H9 (cell line): ENCODE measurements around the gene SRBD1. TPM values are rescaled to one million over a fixed set of nuclear protein-coding genes. Genes with fewer than 3 reads are reported as not detected.

Source experiments
- DNase-seq: peaks from one replicate; pipeline ENCODE4 v3.0.0-alpha.2; 2017
- H2AFZ ChIP-seq: one replicate; pipeline ENCODE4 v1.6.1; 2013; ENCODE audit warnings: mild to moderate bottlenecking, low read length, control low read depth, moderate library complexity
- H2AK5ac ChIP-seq: 2 replicates; pipeline ENCODE4 v1.6.1; 2013; ENCODE audit warnings: low read length, control low read depth, mixed read lengths; ENCODE audit not compliant: insufficient read length
- H2BK120ac ChIP-seq: one replicate; pipeline ENCODE4 v1.6.1; 2013; ENCODE audit warnings: low read depth, mild to moderate bottlenecking, low read length, control low read depth, inconsistent platforms; ENCODE audit not compliant: poor library complexity, severe bottlenecking
- H2BK12ac ChIP-seq: 2 replicates; pipeline ENCODE4 v1.6.1; 2013; ENCODE audit warnings: low read length, control low read depth, mixed read lengths, low read depth; ENCODE audit not compliant: insufficient read length
- H2BK15ac ChIP-seq: 2 replicates; pipeline ENCODE4 v1.6.1; 2013; ENCODE audit warnings: low read depth, low read length, control low read depth
- H2BK20ac ChIP-seq: one replicate; pipeline ENCODE4 v1.6.1; 2013; ENCODE audit warnings: low read depth, mild to moderate bottlenecking, low read length, control low read depth, inconsistent platforms; ENCODE audit not compliant: poor library complexity, severe bottlenecking
- H2BK5ac ChIP-seq: 2 replicates; pipeline ENCODE4 v1.6.1; 2013; ENCODE audit warnings: low read length, control low read depth, mixed read lengths; ENCODE audit not compliant: insufficient read length
- H3K14ac ChIP-seq: 2 replicates; pipeline ENCODE4 v1.6.1; 2013; ENCODE audit warnings: low read length, control low read depth; ENCODE audit not compliant: insufficient read depth
- H3K18ac ChIP-seq: 2 replicates; pipeline ENCODE4 v1.6.1; 2013; ENCODE audit warnings: low read depth, mild to moderate bottlenecking, mixed read lengths, low read length, control low read depth; ENCODE audit not compliant: insufficient read length
- H3K23ac ChIP-seq: 2 replicates; pipeline ENCODE4 v1.6.1; 2013; ENCODE audit warnings: low read length, control low read depth, mixed read lengths, low read depth; ENCODE audit not compliant: insufficient read length
- H3K23me2 ChIP-seq: 2 replicates; pipeline ENCODE4 v1.6.1; 2013; ENCODE audit warnings: low read depth, mild to moderate bottlenecking, mixed read lengths, low read length, control low read depth; ENCODE audit not compliant: insufficient read length, poor library complexity, severe bottlenecking
- H3K27ac ChIP-seq: 2 replicates; pipeline ENCODE4 v1.5.1; 2013; ENCODE audit warnings: low read length, control low read depth, mixed read lengths, low read depth; ENCODE audit not compliant: insufficient read length
- H3K27me3 ChIP-seq: 2 replicates; pipeline ENCODE4 v1.6.1; 2013; ENCODE audit warnings: low read length, control low read depth, inconsistent platforms; ENCODE audit not compliant: insufficient read depth
- H3K4ac ChIP-seq: 2 replicates; pipeline ENCODE4 v1.6.1; 2013; ENCODE audit warnings: low read depth, mild to moderate bottlenecking, control low read depth, inconsistent platforms, low read length, moderate library complexity
- H3K4me1 ChIP-seq: 2 replicates; pipeline ENCODE4 v1.6.1; 2013; ENCODE audit warnings: low read length, control low read depth, inconsistent platforms; ENCODE audit not compliant: insufficient read depth
- H3K4me2 ChIP-seq: 2 replicates; pipeline ENCODE4 v1.6.1; 2013; ENCODE audit warnings: low read length, control low read depth, mixed read lengths; ENCODE audit not compliant: insufficient read length, insufficient read depth
- H3K56ac ChIP-seq: 2 replicates; pipeline ENCODE4 v1.6.1; 2013; ENCODE audit warnings: low read depth, mild to moderate bottlenecking, mixed read lengths, low read length, control low read depth; ENCODE audit not compliant: insufficient read length
- H3K79me1 ChIP-seq: 2 replicates; pipeline ENCODE4 v1.6.1; 2013; ENCODE audit warnings: low read depth, mild to moderate bottlenecking, moderate library complexity, low read length, control low read depth, inconsistent platforms; ENCODE audit not compliant: insufficient read depth, poor library complexity, severe bottlenecking
- H3K79me2 ChIP-seq: 2 replicates; pipeline ENCODE4 v1.6.1; 2013; ENCODE audit warnings: low read length, control low read depth, inconsistent platforms; ENCODE audit not compliant: insufficient read depth
- H3K9ac ChIP-seq: 2 replicates; pipeline ENCODE4 v1.6.1; 2013; ENCODE audit warnings: low read length, control low read depth, mixed read lengths; ENCODE audit not compliant: insufficient read length; ENCODE audit errors: extremely low read depth
- H3K9me3 ChIP-seq: one replicate; pipeline ENCODE4 v1.6.1; 2013; ENCODE audit warnings: low read depth, low read length, inconsistent platforms; ENCODE audit not compliant: control insufficient read depth
- H3T11ph ChIP-seq: one replicate; pipeline ENCODE4 v1.6.1; 2013; ENCODE audit warnings: mild to moderate bottlenecking, low read length, control low read depth, inconsistent platforms
- H4K20me1 ChIP-seq: one replicate; pipeline ENCODE4 v1.6.1; 2013; ENCODE audit not compliant: control insufficient read depth, insufficient read length, insufficient read depth
- H4K5ac ChIP-seq: 2 replicates; pipeline ENCODE4 v1.6.1; 2013; ENCODE audit warnings: low read depth, mild to moderate bottlenecking, mixed read lengths, low read length, control low read depth; ENCODE audit not compliant: insufficient read length
- H4K8ac ChIP-seq: replicated peaks from 2 replicates; pipeline ENCODE4 v1.6.1; 2013; ENCODE audit warnings: low read length, control low read depth, mixed read lengths, low read depth; ENCODE audit not compliant: insufficient read length
- H4K91ac ChIP-seq: 2 replicates; pipeline ENCODE4 v1.6.1; 2013; ENCODE audit warnings: low read depth, mild to moderate bottlenecking, moderate library complexity, mixed read lengths, low read length, control low read depth; ENCODE audit not compliant: insufficient read length
- H3K27ac Mint-ChIP-seq, 3 experiments: 2 replicates in 2 of 3; 3 replicates in 1 of 3; pipeline ENCODE4 v1.8.0; 2020 to 2021; ENCODE audit warnings: mixed read lengths in 3 of 3, mild to moderate bottlenecking in 1 of 3, moderate library complexity in 1 of 3
- H3K27me3 Mint-ChIP-seq: 2 replicates; pipeline ENCODE4 v1.8.0; 2021; ENCODE audit warnings: low read depth, mild to moderate bottlenecking, moderate library complexity, mixed read lengths
- H3K36me3 Mint-ChIP-seq, 3 experiments: 2 replicates in 2 of 3; 3 replicates in 1 of 3; pipeline ENCODE4 v1.8.0; 2020 to 2021; ENCODE audit warnings: low read depth in 3 of 3, mixed read lengths in 3 of 3; ENCODE audit not compliant: insufficient read depth in 1 of 3
- H3K4me1 Mint-ChIP-seq, 2 experiments: 2 replicates each; pipeline ENCODE4 v1.8.0; 2020; ENCODE audit warnings: mixed read lengths in 2 of 2
- H3K4me3 Mint-ChIP-seq, 2 experiments: 2 replicates in 1 of 2; 3 replicates in 1 of 2; pipeline ENCODE4 v1.8.0; 2020 to 2021; ENCODE audit warnings: mild to moderate bottlenecking in 2 of 2, mixed read lengths in 2 of 2, moderate library complexity in 1 of 2
- H3K9me3 Mint-ChIP-seq, 2 experiments: 2 replicates in 1 of 2; 3 replicates in 1 of 2; pipeline ENCODE4 v1.8.0; 2020; ENCODE audit warnings: mild to moderate bottlenecking in 2 of 2, mixed read lengths in 2 of 2, moderate library complexity in 1 of 2
- CTCF ChIP-seq: fragments of 200-600 bp; sonication (generic); conservative IDR thresholded peaks from 3 replicates; pipeline ENCODE4 v1.8.0; 2021; ENCODE audit warnings: antibody characterized with exemption, mild to moderate bottlenecking
- WGBS: extraction: QIAGEN DNeasy Blood & Tissue Kit; methylation state at CpG from one replicate; pipeline ENCODE4 v1.1.7; 2013; ENCODE audit warnings: missing lambda C conversion rate, low lambda C conversion rate, mixed read lengths; ENCODE audit not compliant: insufficient read length; ENCODE audit errors: extremely low coverage; 5-methylcytosine and 5-hydroxymethylcytosine counted together
- total RNA-seq: library from RNA; stranded (reverse); gene quantifications from 2 replicates; pipeline ENCODE4 v1.2.1, GENCODE V29; 2021

Gene SRBD1
- total RNA-seq, 1 experiment from 2014 or later: 18.3 TPM

GRCh38 chr2:45533771-45534170 lies 77.3 kb downstream of the SRBD1 start:
- no peaks in the 10 kb centered on the region for H3K27me3 Mint-ChIP-seq
- H2BK120ac ChIP-seq: no peak overlapping the region
- no peaks in the 10 kb centered on the region for H3K4me1 Mint-ChIP-seq
- H2BK5ac ChIP-seq: no peak overlapping the region
- no peak overlapping the region for H4K8ac ChIP-seq
- no peaks in the 10 kb centered on the region for H3K9me3 Mint-ChIP-seq
- no peak overlapping the region for H2BK20ac ChIP-seq
- H3K36me3 Mint-ChIP-seq: no peaks in the 10 kb centered on the region; a peak in 1 of 7 replicates
- H4K20me1 ChIP-seq: no peaks in the 10 kb centered on the region
- H2BK15ac ChIP-seq: no peak overlapping the region
- H3K4me1 ChIP-seq: no peaks in the 10 kb centered on the region
- H4K91ac ChIP-seq: no peak overlapping the region
- no peak overlapping the region for H3K14ac ChIP-seq
- no peaks in the 10 kb centered on the region for H3K9me3 ChIP-seq
- no peak for DNase-seq
- H3K23ac ChIP-seq: no peak overlapping the region
- no peak overlapping the region for H2BK12ac ChIP-seq
- H3K18ac ChIP-seq: no peak overlapping the region
- H3K27ac ChIP-seq: no peak overlapping the region
- H2AFZ ChIP-seq: no peak overlapping the region
- no peaks in the 10 kb centered on the region for H3K27me3 ChIP-seq
- H3K4ac ChIP-seq: no peak overlapping the region
- TF ChIP-seq CTCF: no peak
- no peak overlapping the region for H3K4me2 ChIP-seq
- no peaks in the 10 kb centered on the region for H3K79me2 ChIP-seq
- no peak overlapping the region for H3T11ph ChIP-seq
- H2AK5ac ChIP-seq: no peak overlapping the region
- no peak overlapping the region for H3K27ac Mint-ChIP-seq
- no CpG with 5 or more reads among the region's 1 CpG for WGBS
- no peak overlapping the region for H4K5ac ChIP-seq
- no peak overlapping the region for H3K56ac ChIP-seq
- H3K4me3 Mint-ChIP-seq: no peak overlapping the region
- H3K9ac ChIP-seq: no peak overlapping the region
- no peaks in the 10 kb centered on the region for H3K23me2 ChIP-seq
- H3K79me1 ChIP-seq: no peaks in the 10 kb centered on the region
